A673 (cell line): ENCODE results near the gene CASP9.

ENCODE experiments used
- CTCF ChIP-seq: fragments of 300-800, 200-600 bp; sonication (generic); conservative IDR thresholded peaks from 2 replicates; pipeline ENCODE4 v1.5.1; 2017; ENCODE audit warnings: low read depth, mild to moderate bottlenecking, antibody characterized with exemption, low read length, moderate library complexity, mixed read lengths
- EZH2 ChIP-seq: fragments of 200-600 bp; sonication (generic); IDR thresholded peaks from 2 replicates; pipeline ENCODE4 v1.6.1; 2017; ENCODE audit warnings: borderline replicate concordance, low read depth, mild to moderate bottlenecking, mixed read lengths, antibody characterized with exemption, low read length; ENCODE audit not compliant: poor library complexity, severe bottlenecking

- no peak for TF ChIP-seq CTCF
- no peak for TF ChIP-seq EZH2
These were observed 17.2 kb downstream of the CASP9 start for GRCh38 chr1:15506831-15507230.
